ENCODE results near the gene SUPT4H1. TPM values are rescaled to one million over a fixed set of nuclear protein-coding genes. Genes with fewer than 3 reads are reported as not detected.

Gene SUPT4H1
- total and polyA plus RNA-seq, 9 of the 15 experiments (the other 6 are each of a cell fraction or from before 2014, with no cell fraction given): 62.1 to 320 (median 117) TPM

GRCh38 chr17:58338841-58339754 lies 12.9 kb downstream of the SUPT4H1 start (continued):
- TF ChIP-seq ZNF655 (CRISPR knock-in tag; IDR thresholded peaks at IDR 0.05): no peak
- no peak for TF ChIP-seq NR2C2 (CRISPR knock-in tag; IDR thresholded peaks at IDR 0.05)
- no peak for TF ChIP-seq NR2C2 (tag; IDR thresholded peaks at IDR 0.05)
- TF ChIP-seq FIP1L1 (IDR thresholded peaks at IDR 0.05; ENCODE audit: low read depth, low read length, poor library complexity, severe bottlenecking): no peak
- TF ChIP-seq RBFOX2 (IDR thresholded peaks at IDR 0.05; ENCODE audit: low read depth, low read length): peak; percentile 90
- no peak for TF ChIP-seq ZNF174 (CRISPR knock-in tag; IDR thresholded peaks at IDR 0.05)
- no peak for TF ChIP-seq CEBPB (tag; IDR thresholded peaks at IDR 0.05)
- no peak for TF ChIP-seq COPS2 (conservative IDR thresholded peaks at IDR 0.05)
- TF ChIP-seq ZBTB40 (IDR thresholded peaks at IDR 0.05): peak; percentile 35
- TF ChIP-seq ZBTB40 (CRISPR knock-in tag; IDR thresholded peaks at IDR 0.05): no peak
- no peak for TF ChIP-seq HOMEZ (CRISPR knock-in tag; IDR thresholded peaks at IDR 0.05)
- TF ChIP-seq RBM14 (IDR thresholded peaks at IDR 0.05; ENCODE audit: borderline replicate concordance, insufficient read depth, low read depth, low read length): no peak
- no peak for TF ChIP-seq HNRNPL (IDR thresholded peaks at IDR 0.05; ENCODE audit: low read depth, low read length)
- TF ChIP-seq THAP7 (CRISPR knock-in tag; IDR thresholded peaks at IDR 0.05): 0 out of 2 replicates have a peak, but pooled peaks have one; percentile 39
- TF ChIP-seq DACH1 (IDR thresholded peaks at IDR 0.05; ENCODE audit: partially characterized antibody): peak; percentile 76
